Stomach (tissue), 4 donors: ENCODE measurements around the gene PAX2.

ENCODE experiments used
- CTCF ChIP-seq, 7 experiments: fragments of 450-650 bp in 4 of 7; fragments of 200-600 bp in 3 of 7; sonication (generic) in 3 of 7; IDR thresholded peaks; one replicate each; pipeline ENCODE4 v1.5.1; 2016 to 2019; ENCODE audit warnings: antibody characterized with exemption in 7 of 7, control low read depth in 2 of 7, mild to moderate bottlenecking in 1 of 7
- POLR2A ChIP-seq, 4 donors: fragments of 450-650 bp; IDR thresholded peaks; one replicate each; pipeline ENCODE4 v1.6.1; 2016; ENCODE audit warnings: antibody characterized with exemption in 4 of 4, control low read depth in 2 of 4, mild to moderate bottlenecking in 1 of 4, moderate library complexity in 1 of 4
- POLR2AphosphoS5 ChIP-seq, 3 donors: sonication (generic); formaldehyde crosslinking; IDR thresholded peaks; one replicate each; pipeline ENCODE4 v1.6.1; 2016; ENCODE audit warnings: antibody characterized with exemption in 3 of 3

- TF ChIP-seq CTCF (IDR thresholded peaks at IDR 0.05) (no peak), POLR2A (IDR thresholded peaks at IDR 0.05) (no peak), POLR2AphosphoS5 (IDR thresholded peaks at IDR 0.05) (no peak)
Measured at GRCh38 chr10:100774876-100775275, 29.5 kb downstream of the PAX2 start.
